NCI-H524 (cell line): ENCODE data around the gene UBE2M.
"Not testable (repeated sequence)": the region's sequence is repeated elsewhere in the genome, so short reads cannot be mapped to it uniquely, and the experiment has no call there.

Experiments used
- DNase-seq, 2 experiments: peaks; one replicate each; lab custom pipeline; 2025; lab: John Stamatoyannopoulos, UW

The UBE2M gene

DNA sequence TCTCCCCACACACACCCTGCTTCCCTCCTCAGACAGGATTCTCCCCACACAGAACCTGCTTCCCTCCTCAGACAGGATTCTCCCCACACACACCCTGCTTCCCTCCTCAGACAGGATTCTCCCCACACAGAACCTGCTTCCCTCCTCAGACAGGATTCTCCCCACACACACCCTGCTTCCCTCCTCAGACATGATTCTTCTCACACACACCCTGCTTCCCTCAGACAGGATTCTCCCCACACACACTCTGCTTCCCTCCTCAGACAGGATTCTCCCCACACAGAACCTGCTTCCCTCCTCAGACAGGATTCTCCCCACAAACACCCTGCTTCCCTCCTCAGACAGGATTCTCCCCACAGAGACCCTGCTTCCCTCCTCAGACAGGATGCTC is 19.2 kb downstream of the UBE2M start:
- DNase-seq = not testable (repeated sequence)

DNA sequence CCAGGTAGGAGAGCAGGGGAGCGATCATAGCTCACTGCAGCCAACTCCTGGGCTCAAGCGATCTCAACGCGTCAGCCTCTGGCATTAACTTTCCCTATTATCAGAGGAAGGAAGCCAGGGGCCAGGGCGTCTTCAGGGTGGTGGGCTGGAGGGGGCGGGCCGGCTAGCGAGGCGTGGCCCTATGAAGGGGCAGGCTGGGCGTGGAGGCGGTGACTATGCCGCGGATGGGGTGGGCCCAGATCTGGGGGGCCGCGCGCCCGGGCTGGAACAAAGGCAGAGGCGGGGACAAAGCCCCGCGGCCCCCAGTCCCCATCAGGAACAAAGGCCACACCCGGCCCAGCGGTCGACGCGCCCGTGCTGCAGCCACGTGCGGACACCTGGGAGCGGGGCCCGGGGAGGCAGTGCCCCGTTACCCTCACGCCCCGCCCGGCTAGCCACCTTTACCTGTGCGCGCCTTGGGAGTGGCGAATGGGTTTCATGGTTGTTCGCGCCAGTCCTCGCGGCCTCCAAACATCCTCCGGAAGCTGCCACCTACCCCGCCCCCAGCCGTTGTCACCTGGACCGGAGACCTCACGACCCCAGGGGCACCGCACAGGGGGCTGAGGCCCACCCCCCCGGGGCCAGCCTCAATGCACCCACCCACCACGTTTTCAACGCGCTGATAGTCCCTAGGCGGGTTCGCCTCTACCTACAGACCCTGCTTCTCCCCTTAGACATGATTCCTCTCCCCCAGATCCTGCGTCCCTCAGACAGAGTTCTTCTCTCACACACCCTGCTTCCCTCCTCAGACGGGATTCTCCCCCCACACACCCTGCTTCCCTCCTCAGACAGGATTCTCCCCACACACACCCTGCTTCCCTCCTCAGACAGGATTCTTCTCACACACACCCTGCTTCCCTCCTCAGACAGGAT is 19.9 kb downstream of the UBE2M start:
- DNase-seq = peak in 1 of 2 experiments; percentile 37

DNA sequence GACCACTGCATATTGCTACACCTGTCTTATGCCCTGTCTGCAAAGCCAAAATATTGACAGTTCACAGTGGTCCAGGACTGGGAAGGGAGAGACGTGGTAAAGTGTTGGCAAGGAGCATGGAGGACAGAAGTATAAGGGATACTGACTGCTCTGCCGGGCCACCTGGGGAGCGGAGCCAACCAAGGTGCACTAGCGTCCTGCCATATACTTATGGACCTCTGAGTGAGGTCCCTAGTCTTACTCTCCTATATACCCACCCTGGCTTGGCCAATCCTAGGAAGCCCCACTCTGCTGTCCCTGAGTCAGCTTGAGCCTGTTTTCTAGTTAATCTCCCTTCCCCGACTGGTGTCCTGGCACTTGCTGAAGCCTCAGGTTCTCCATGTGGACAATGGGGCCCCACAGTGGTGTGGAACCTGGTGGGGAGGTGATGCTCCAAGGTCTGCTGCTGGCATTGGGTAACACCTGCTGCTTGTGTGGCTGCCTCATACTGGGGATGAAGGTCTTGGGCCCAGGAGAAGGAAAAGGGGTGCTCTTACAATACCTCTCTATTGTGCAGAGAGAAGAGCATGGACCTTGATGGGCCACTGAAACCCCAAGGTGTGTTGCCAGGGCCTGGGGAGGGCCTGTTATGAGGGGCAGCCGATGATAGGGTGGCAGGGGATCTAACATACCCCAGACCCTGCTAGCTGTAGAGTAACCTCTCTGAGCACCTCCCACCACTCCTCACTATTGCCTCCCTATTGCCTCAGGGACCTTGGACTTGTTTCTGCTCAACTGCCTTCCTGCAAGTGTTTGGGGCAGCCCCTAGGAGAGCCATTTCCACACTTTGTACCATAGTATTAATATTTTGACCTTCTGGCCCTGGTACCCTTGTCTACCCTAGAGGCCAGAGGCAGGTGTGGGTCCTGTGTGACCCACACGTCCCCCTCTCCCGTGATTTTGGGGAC is 21.3 kb downstream of the UBE2M start:
- no peak for DNase-seq

DNA sequence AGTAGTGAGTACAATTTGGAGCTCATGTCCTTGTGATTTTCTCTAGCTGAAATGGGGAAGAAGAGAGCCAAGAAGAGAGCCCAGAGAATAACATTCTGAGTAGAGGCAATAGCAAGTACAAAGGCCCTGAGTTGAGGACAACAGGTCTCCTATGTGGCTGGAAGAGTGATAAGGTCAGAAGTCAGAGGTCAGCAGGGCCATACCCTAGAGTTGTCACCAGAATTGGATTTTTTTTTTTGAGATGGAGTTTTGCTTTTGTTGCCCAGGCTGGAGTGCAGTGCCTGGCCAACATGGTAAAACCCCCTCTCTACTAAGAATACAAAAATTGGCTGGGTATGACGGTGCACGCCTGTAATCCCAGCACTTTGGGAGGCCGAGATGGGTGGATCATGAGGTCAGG is 22.6 kb downstream of the UBE2M start:
- no peak for DNase-seq

DNA sequence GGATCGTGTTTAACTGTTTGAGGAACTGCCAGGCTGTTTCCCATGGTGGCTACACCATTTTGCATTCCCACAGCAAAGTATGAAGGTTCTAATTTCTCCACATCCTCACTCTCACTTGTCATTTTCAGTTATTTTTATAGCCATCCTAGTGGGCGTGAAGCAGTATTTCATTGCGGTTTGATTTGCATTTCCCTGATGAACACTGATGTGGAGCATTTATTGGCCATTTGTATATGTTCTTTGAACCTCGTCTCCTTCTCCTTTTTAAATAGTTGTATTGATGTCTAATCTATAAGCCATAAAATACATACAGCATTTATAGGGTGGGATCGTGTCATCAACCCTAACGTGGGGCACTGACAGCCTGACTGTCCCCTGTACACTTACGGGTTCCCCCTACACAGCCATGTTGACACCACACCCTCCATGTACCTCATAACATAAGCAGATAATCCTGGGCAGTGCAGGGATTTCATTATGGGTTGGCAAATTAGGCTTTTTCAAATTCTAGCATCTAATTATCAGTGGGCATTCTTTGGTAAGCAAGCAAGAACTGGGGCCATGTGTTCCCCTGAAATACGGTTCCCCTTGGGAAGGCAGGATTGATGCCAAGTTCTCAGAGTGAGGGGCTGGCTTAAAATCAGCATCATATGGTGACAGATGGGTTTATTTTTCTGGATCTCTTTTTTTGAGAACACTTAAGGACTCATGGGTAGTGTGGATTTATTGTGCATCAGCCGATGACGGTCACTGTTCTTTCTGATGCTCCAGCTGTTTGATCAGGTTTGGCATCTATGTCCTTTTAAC is 27.2 kb downstream of the UBE2M start:
- peak; percentile 73 to 87 for DNase-seq

DNA sequence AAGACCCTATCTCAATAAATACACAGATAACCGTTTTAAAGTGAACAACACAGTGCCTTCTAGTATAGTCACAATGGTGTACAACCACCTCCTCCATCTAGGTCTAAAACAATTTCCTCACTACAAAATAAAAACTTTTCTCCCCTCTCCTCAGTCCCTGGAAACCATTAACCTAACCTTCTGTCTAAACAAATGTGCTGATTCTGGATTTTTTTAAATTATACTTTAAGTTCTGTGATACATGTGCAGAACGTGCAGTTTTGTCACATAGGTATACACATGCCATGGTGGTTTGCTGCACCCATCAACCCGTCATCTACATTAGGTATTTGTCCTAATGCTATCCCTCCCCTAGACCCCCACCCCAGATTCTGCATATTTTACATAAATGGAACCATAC is 29.0 kb downstream of the UBE2M start:
- DNase-seq = no peak

DNA sequence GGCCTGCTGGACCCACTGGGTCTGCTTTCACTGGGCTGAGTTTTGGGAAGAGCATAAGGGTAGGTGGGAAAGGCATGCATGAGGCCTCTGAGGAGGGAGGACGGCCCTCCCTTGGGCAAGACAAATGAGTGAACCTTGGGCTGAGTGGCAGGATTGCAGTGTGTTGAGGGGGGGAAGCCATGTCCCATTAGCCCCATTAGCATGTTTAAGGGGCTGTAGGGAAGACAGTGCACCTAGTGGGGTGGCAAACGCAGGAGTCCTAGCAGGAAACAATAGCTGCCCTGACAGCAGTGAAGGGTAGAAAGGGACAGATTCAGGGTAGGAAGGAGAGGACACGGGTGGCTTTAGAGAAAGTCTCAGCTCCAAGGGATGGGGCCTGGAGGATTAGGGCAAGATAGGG is 35.7 kb downstream of the UBE2M start:
- DNase-seq = no peak

DNA sequence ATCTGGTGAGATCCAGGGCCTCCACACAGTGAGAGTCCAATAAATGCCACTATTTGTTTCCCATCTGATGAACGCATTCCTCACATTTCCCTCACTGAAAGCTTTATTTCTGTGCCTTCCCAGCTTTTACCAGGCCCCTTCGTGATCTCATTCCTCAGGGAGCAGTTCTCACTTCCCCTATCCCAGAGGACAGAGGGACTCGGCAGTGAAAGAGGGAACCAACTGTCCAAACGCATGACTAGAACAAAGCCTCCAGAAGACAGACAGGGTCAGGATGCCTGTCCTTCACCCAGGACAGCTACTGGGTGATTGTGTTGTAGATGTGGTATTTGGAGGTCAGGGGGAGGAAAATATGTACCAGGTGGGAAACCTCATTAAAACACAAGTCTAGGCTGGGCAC is 36.8 kb downstream of the UBE2M start:
- no peak for DNase-seq

DNA sequence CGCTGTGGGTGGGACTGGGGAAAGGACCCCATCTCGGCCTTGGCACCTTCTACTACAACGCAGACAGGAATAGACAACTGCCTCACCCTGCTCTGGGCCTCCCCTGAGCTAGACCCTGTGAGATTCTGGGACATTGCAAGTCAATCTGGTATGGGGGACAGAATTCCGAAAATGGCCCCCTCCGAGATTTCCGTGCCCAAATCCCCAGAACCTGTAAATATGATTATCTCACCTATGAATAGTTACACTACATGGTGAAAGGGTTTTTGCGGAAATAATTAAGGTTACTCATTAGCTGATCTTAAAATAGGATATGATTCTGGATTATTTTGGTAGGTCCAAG is 38.2 kb downstream of the UBE2M start:
- no peak for DNase-seq

DNA sequence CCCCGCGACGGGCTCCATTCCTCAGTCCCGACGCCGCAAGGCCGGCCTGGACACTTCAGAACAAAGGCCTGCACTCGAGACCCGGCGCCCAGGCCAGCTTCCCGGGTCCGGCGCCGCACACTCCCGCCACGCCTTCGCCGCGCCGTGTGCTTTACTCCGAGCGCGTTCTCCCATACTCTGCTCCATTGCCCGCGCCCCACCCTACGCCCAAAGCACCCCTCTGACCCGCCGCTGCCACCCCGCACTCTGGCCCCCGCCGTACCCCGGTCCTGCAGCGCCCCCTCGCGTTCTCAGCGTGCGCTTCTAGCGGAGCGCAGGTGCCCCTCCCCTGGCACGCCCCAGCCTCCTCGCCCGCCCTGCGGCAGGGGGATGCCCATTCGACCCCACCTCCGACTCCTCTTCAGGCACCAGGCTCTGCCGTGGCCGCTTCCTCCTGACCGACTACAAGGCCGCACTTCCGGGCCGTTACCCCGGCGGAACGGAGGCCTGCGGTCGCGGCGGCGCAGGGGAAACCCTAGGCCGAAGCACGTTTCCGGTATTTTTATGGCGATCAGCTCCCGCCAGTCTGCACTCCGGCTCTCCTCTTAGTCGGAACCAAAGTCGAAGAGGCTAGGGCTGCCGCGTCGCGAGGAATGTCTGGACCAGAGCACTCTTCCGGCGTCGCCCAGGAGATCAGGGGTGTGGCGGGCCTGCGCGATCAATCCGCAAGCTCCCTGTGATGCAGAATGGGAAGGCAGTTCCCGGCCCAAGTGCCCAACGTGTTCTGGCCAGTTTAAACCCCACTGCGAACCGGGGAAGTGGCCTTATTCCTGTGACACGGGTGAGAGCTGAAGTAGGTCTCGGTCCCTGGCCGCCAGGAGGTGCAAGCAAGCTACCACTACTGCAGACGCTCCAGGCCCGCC is 38.8 kb downstream of the UBE2M start, which contains the start of gene ZBTB45:
Gene ZBTB45 (minus strand): TSS at position 456 of the 902 bp plus-strand sequence. CDS start 2,137 bp downstream, outside the sequence.
- peak; percentile 96 to 98 for DNase-seq

DNA sequence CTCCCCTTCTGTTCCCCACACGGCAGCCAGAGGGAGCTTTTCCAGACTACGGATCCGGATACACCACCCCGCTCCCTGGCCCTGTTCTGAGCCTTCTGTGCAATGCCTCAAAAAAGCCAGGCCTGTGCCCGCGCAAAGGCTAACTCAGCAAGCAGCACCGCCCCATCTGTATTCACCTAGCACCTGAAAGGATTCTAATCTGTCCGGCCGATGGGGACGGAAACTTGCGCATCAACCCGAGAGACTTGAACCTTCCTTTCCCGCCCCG is 39.4 kb downstream of the UBE2M start:
- DNase-seq = peak; percentile 64 to 85

DNA sequence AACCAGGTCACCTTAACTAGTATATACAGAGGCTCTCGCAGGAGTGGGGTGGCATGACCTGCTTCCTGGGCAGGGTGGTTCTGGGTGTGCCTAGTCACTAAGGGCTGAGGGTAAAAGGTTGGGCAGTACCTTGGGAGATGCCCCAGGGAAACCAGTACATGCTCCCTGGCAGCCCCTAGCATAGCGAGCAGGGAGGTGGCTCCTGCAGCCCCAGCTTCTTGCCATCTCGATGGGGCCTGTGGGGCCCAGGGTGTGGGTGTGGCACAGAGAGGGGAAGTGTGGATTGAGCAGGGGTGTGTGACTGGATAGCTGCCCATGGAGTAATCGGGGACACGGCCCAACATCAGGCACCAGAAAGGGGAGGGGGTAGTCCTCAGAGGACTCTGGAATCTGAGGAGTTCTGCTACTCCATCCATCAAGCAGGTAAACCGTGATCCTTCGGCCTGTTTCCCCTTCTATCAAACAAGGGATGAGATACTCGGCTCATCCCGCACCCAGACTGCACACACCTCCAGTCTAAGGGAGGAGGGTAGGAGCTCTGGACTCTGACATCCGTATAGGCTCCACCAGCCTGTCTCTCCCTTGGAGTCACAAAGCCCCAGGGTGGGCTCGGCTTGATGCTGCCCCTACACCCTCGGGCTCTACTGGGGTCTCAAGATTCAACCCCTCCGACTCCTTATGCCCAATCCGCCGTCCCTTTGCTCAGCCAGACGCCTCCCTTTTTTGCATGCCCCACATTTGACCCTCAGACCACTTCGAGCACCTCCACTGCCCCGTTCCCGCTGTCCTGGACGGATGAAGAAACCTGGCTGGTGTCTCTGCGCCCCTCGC is 39.9 kb downstream of the UBE2M start:
- DNase-seq = no peak

DNA sequence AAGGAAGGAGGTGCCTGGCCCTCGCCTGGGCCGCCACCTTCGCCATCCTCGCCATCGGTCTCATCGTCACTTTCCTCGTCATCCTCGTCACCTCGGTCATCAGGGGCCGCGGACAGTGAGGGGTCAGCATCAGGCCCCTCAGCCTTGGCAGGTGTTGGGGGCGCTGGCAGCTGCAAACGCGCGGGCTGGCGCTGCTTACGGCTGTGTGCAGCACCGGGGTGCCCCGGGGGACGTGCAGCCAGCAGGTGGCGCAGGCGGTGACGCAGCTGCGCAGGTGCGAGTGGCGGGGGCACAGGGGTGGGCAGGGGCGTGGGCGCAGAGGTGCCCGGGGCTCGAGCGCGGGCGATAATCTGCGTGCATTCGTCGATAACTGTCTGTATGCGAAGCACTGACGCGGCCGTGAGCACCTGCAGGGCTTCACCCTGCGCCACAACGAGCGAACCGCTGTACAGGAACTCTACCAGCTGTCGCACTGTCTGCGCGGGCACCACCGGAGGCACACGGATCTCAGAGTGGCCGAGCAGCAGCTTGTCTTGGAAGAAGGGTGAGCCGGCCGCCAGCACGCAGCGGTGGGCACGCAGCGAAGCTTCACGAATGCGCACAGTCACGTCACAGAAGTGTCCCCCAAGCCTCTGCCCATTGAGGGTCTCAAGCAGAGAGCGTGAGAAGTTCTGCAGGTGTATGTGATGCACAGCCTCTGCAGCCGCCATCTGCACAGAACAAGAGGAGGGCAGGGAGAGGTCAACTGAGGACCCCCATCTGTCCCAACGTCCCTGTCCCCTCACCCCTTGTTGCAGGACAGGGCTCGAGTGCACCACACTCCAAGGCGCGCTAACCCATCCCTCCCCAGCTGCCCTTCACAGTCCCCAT is 41.2 kb downstream of the UBE2M start:
- no peak for DNase-seq

DNA sequence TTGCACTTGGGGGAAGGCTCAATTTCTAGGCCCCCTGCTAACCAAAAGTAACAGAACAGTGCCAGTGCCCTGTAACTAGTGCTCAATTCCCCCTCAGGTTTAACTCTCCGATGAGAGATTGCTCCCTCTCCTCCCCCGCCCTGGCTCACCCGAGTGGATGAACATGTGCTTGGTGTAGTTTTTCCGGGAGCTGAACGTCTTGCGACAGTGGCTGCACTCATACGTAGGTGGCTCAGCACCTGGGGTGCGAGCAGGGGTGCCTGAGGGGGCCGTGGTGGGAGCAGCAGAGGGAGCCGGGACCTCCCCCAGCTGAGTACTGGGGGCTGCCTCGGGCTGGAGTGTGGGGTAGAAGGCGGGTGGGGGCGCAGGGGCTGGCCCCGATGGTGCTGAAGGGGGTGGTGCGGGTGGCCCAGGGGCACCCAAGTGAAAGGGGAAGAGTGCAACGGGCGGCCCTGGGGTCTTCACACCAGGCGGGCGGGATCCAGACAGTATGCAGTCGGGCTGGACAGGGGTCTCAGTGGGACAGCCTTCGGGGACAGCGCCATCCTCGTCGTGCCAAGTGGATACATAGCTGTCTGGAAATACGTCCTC is 42.1 kb downstream of the UBE2M start:
- DNase-seq = no peak

DNA sequence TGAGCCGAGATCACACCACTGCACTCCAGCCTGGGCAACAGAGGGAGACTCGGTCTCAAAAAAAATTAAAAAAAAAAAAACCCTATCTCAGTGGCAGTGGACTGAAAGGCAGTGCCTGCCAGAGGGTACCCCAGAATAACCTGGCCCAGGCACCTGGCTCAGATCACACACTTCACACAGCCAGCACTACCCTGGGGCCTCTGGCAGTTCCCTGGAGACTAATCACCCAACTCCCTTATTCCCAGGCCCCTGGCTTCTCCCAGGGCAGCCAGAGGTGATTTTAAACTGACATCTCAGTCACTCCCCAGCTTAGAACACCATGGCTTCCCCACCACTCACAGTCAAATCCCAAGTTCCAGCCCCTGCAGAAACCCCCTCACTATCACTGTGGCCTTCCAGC is 43.2 kb downstream of the UBE2M start:
- DNase-seq = no peak

DNA sequence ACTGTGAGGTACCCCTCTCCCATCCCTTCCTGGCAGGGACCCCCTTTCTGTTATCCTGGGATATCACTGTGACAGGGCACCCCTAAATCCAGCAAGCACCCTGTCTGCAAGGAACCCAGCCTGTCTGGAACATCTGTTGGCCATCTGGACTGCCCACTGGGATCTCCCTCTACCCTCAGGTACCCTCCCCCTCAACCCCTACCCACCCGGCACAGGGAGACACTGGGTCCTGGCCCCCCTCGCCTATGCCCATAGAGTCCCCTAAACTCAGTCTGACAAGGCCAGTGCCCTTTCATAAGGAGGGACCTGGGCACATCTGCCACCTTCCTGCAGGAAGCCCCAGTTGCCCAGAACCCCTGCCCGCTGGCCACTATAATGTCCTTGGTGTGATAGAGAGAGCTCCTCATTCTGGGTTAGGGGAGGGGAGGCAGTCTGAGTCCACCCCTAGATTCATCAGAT is 43.8 kb downstream of the UBE2M start:
- DNase-seq = no peak

DNA sequence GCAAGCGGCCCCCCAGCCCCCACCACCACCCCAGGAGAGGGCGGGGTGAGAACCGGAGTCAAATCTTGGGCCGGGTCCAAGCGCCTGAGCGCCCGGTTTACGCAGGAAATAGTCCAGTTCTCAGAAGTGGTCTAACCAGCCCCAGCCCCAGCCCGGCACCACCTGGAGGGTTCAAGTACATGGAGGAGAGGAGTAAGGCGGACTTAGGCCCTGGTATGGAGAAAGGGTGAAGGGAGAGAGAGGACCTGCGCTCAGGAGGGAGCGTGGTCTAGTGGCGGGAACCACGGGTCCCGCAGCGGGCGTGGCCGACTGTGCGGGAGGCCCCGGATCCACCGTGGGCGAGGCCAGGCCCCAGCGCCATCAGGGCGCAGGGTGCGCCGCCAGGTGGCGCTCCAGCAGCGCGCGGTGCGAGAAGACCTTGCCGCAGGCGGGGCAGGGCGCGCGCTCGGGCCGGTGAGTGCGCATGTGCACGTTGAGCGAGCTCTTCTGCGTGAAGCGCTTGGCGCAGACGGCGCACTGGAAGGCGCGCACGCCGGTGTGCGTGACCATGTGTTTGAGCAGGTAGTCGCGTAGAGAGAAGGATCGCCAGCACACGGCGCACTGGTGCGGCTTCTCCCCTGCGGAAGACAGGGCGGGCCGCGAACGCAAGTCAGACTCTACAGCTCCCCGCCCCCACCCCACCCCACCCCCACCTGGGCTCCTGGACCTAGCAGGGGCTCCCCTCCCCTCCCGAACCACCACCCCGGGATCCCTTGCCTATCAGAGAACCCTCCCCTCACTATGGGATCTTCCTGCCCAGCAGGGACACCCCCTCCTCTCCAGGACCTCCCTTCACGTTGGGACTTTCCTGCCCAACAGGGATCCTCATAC is 44.5 kb downstream of the UBE2M start:
- DNase-seq = peak; percentile 72 to 95

DNA sequence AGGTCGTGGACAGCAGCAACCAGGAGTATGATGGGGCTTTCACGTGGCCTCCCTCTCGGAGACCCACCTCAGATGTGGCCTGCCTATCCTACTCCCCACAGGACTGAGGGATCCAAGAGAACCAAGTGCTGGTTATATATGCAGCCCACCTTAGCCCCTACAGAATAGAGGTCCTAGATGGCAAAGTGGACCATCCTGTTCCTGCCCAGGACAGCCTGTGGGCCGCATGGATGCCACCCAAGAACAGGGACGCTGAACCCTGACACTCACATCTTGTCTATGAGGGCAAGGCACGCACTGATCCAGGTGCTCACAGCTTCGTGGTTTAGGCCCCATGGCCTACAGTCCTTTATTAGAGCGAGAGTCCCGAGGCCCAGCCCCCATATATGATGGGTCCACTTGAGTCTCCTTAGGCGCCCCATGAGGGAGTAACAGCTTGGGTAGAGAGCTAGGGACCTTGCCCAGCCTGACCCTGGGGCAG is 45.2 kb downstream of the UBE2M start:
- no peak for DNase-seq
